Activated CD4-positive, alpha-beta T cell treated with anti-CD3 and anti-CD28 coated beads, Interleukin-10, Interleukin-2, amounts not matched to agents 100 ng/mL and 50 ng/mL, durations not matched to agents 16 hours and 8 hours (primary cell): ENCODE measurements around the gene FASTK.
A peak's percentile ranks its signal among the peaks of the same experiment; 100 is the strongest.

Experiments used
- DNase-seq: peaks from one replicate; pipeline ENCODE4 v3.0.0-alpha.2; 2020

The FASTK gene

GRCh38 chr7:151063212-151063561 is 17.4 kb downstream of the FASTK start:
- DNase-seq = no peak

GRCh38 chr7:151062399-151063211 is 18.0 kb downstream of the FASTK start:
- no peak for DNase-seq

DNA sequence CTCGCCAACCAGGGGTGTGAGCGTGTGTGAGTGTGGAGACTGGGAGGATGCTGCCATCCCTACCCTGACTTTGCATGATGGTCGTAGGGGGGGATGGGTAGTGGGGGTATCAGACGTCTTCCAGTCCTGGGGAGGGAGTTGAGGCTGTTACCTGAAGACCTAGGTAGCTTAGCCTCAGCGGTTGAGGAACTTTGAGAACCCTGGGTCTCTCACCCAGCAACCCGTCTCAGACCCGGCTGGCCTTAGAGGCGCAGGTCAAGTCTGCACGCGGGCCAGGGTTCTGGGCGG is 18.6 kb downstream of the FASTK start:
- DNase-seq = no peak

GRCh38 chr7:151061213-151062110 is 19.1 kb downstream of the FASTK start:
- DNase-seq = no peak

DNA sequence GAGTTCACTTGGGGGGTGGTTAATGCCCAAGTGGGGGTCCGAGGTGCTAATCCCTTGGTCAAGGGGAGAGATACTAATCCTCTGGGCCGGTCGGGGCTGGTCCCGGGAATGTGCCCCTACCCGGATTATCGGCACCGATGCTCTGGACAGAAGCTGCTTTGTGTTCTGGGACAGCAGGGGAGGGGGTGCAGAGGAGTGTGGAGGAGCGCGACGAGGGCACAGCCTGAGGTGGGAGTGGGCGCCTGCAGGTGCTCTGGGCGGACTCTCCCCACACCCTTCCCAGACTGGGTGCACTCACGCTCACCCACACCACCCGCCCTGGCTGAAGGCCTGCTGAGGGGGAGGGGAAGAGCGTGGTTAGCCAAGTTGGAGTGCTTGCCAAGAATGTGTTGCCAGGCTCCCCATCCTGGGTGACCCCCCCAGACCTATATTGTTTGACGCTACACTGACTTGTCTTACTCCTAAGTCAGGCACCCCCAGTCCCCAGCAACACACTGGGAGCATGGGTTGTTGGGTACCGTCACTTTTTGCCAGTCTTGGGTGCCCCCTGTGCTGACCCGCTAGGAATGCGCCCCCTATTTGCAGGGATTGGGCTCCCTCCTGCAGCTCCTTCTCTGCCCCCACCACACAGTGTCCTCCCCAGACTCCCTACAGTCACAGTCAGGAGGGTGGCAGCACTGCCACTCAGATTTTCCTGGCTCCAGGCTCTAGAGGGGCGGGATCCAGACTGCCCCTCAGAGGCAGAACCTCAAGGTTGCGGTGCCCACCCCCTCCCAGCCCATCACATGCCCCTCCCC is 20.0 kb downstream of the FASTK start:
- peak; percentile 36 for DNase-seq

GRCh38 chr7:151060113-151060415 is 20.5 kb downstream of the FASTK start:
- DNase-seq = no peak

- DNase-seq = peak; percentile 84
These were observed 21.1 kb downstream of the FASTK start, which contains the start of gene SLC4A2 for GRCh38 chr7:151059367-151060112. TSS of gene SLC4A2 (plus strand) at chr7:151059589. CDS start at chr7:151061988, 2,399 bp downstream.

- no peak for DNase-seq
These were observed 21.7 kb downstream of the FASTK start for GRCh38 chr7:151058781-151059366.

DNA sequence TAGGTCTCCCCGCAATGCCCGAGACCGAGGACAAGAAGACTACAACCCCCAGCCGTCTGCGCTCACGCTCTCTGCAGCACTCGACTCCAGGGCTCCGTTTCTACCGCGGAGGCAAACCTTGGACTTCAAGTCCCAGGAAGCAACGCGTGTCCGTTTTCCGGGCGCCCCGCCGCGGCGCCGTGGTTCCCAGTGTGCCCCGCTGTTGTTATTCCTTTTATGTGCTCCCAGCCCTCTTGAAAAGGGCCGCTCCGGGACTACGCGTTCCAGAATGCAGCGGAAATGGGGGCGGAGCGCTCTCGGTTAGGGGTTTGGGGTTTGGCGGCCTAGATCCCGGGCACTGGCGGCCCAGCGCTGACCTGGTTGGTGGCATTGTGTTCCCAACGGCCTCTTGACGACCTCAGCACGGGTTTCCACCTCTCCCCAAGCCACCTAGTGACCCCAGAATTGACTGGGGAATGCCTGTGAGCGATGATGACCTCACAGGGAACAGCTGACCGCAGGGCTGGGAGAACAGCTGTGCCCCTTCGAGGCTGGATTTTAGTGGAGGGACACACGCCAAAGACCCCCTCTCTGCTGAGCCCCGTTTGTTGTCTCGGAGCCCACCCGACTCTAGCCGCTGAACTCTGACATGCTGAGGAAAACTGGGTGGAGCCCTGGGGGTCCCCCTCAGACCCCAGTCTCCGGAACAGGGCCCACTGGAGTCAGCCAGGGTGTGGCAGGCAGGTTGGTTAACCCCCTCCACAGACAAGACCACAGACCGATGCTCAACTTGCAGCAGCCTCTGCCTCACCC is 22.4 kb downstream of the FASTK start:
- DNase-seq = peak; percentile 99

GRCh38 chr7:151057506-151057988 is 23.1 kb downstream of the FASTK start, which contains the start of gene CDK5:
TSS of gene CDK5 (minus strand) at chr7:151057897. CDS start at chr7:151057848, 49 bp downstream.
- no peak for DNase-seq

DNA sequence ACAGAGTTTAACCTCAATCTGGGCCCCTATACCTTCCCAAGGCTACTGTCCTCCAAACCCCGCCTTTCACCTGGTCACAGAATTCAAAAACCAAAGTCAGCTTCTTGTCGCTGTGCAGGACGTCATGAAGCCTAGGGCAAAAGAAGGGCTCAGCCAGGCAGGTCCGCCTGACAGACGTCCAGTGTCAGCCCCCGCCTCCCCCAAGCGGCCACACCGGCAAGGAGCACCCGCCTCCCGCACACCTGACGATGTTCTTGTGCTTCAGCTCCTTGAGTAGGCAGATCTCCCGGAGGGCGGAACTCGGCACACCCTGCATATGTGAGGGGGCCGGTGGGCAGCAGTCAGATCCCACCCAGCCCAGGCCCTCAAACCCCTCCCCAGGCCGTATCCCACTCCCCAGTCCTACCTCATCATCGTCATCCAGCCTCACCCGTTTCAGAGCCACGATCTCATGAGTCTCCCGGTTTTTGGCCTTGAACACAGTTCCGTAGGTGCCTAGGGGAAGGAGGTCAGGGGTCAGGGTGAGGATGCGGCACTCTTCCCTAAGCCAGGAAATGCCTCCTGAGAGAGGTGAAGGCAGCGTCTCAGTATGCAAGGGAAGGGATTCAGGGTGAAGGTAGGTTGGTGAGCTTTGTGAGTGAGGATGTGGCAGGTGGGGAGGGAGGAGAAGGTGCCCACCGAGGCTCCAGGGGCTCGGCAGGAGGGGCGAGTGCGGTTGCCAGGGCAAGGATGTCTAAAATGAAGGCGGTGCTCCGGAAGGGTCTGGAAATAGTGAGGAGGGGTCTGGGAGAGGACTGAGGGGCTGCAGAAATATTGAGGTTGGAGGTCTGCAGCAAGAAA is 23.7 kb downstream of the FASTK start:
- no peak for DNase-seq

DNA sequence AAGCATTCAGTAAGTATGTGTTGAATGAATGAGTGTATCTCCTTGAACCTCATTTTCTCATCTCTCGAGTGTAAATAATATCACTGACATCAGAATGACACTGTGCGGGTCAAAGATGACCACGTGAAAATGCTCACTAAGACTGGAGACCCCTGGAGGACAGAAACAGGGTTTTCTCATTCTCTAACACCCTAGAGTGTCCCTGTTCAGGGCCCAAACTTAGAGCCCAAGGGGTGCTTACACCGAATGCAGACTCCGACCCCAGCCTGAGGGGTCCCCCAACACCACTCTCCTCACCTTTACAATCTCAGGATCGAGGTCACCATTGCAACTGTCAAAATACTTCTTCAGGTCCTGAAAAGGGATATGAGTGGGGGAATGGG is 24.3 kb downstream of the FASTK start:
- DNase-seq = no peak

DNA sequence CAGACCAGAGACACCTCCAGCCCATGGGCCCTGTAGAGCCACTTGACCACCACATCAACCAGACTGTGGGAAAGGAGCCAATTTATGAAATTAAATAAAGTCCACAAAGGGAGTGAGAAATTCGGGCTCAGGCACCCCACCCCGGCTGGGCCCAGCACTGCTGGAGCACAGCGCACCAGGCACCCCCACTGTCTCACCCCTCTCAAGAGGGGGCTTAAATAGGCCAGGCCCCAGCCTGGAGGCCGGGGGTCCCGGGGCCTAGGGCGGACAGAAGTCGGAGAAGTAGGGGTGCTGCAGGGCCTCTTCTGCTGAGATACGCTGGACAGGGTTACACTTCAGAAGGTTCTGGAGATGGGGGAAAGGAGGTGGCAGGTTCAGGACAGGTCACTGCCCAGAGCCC is 26.9 kb downstream of the FASTK start:
- no peak for DNase-seq

DNA sequence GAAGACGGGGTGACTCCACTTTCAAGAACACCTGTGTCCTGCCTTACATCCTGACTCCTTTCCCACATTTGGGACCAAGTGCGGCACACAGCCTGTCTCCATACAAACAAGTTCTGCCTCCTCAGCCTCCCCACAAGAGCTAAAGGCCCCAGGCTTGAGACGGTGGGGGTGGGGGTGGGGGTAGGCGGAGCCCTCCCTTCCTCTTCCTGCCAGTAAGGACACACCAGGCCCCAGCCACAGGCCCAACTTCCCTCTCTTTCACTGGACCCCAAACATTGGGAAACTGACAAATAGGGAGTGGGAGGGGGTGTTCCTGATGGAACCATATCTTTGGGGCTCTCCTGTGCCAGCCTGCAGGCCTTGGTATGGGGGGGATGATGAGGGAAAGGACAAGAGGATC is 27.5 kb downstream of the FASTK start:
- DNase-seq = no peak

DNA sequence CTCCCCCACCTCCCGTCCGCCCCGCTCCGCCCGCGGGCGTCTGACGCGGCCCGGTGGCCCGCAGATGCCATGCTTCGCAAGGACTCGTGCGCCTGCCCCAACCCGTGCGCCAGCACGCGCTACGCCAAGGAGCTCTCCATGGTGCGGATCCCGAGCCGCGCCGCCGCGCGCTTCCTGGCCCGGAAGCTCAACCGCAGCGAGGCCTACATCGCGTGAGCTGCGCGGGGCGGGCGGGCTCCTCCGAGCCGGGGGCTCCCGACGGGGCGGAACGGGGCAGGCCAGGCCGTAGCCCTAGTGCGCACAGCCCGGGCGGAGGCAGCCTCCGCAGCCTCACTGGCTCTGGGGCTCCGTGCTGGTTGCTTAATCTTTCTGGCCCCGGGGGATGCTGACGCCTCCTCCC is 29.5 kb downstream of the FASTK start:
- peak; percentile 51 for DNase-seq

DNA sequence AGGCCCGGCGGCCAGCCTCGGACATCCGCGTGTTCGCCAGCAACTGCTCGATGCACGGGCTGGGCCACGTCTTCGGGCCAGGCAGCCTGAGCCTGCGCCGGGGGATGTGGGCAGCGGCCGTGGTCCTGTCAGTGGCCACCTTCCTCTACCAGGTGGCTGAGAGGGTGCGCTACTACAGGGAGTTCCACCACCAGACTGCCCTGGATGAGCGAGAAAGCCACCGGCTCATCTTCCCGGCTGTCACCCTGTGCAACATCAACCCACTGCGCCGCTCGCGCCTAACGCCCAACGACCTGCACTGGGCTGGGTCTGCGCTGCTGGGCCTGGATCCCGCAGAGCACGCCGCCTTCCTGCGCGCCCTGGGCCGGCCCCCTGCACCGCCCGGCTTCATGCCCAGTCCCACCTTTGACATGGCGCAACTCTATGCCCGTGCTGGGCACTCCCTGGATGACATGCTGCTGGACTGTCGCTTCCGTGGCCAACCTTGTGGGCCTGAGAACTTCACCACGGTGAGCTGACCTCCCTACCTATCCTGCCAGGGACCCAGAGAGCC is 31.6 kb downstream of the FASTK start:
- DNase-seq = no peak

DNA sequence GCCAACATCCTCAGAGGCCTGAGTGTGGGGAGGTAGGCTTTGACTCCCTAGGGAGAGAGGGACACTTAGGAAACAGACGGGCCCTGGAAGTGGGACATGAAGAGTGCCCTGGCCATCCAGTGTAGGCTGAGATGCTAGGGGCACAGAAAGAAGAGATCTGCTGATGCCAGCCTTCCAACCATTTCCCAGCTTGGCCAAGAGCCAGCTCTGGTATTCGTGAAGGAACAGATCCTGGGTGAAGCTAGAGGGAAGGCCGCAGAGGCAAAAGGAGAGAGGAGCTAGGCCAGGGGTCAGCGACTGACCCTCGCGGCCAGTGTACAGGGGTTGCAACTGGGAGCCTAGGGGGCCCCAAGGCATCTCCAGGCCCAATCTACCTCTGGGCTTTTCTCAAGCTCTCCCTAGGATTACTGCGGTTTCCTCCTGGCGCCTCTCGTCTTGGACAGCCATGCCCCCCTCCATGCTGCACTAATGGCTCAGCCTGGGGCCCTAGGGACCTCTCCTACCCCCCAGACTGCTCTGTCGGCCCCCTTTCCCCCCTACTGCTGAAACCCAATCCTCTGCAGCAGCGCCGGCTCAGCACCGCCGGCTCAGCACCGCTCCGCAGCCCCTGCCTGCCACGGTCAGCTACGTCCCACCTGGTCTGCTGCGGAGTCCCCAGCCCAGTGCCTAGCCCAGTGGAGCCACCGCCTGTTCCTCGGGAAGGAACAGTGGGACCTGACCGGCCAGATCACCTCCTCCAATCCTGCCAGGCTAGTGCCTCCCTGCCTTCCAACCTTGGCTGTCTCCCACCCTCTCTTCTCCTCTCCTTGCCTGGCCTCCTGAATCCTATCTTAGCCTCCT is 32.4 kb downstream of the FASTK start, which contains the start of gene ASIC3:
TSS of gene ASIC3 (plus strand) at position 556 of the 840 bp plus-strand sequence. CDS start 355 bp downstream, outside the sequence.
- no peak for DNase-seq

DNA sequence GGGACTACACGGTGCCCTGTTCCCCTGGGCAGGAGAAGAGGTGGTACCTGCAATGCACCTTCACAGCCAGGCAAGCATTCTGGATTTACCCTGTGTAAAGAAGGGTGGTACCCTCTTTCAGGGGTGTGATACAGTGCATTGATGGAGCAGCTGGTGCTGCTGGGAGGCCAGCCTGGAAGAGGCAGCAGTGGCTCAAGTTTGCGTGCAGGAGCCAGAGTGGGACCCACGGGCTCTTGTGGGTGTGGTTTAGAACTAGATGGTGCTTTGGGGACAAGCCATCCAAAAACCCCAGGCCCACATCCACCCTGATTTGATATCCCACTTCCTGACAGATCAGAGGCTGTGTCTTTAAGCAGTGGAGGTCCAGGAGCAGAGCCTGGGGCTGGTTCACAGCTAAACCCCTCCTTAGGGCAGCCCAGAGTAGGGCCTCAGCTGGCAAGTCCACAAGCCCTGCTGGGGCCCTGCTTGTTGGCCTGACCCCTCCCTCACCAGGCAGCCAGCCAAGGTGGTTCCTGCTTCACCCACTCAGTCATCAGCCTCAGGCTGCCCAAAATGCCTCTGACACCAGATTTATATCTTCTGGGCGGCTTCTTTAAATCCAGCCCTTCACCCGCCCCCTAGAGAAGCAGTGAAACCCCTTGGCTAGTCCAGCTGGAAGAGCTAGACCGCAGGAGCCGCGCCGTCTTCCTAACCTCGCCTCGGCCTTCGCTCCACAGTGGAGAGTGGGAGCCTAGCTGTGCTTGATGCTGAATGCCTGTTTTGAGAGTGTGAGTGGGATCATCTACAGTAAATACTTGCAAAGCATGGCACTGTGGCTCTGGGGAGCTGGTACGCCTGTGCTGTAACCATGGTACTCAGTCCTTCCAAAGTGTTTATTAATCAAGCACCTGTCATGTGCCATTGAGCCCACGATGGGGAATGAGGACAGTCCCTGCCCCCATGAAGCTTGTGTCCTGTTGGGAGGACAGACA is 33.7 kb downstream of the FASTK start:
- no peak for DNase-seq
